ENCODE measurements around the gene KNDC1. TPM values are rescaled to one million over a fixed set of nuclear protein-coding genes. Genes with fewer than 3 reads are reported as not detected.

The KNDC1 gene
- total RNA-seq, 4 donors from 2014 or later: 0.27 to 1.7 TPM; not detected in 2

- no peak for TF ChIP-seq CTCF (IDR thresholded peaks at IDR 0.05)
- Histone ChIP-seq H3K27me3 (peaks cover 0 to 16% of the 10 kb centered on the region in 2 donors), H3K27ac (no peak overlapping the region), H3K9me3 (no peaks in the 10 kb centered on the region), H3K36me3 (no peaks in the 10 kb centered on the region), H3K4me3 (no peak overlapping the region), H3K4me1 (peaks cover 0 to 14% (median 7%) of the 10 kb centered on the region in 4 donors)
- DNase-seq: peak in 1 of 3 donors; percentile 39
These were observed 5.0 kb downstream of the KNDC1 start for GRCh38 chr10:133164816-133165555.

- Histone ChIP-seq H3K4me1 (peaks cover 0 to 9% (median 2%) of the 10 kb centered on the region in 4 donors), H3K9me3 (no peaks in the 10 kb centered on the region), H3K4me3 (no peak overlapping the region), H3K36me3 (no peaks in the 10 kb centered on the region), H3K27ac (no peak overlapping the region), H3K27me3 (peaks cover 0 to 11% of the 10 kb centered on the region in 2 donors)
- no peak for TF ChIP-seq POLR2A (IDR thresholded peaks at IDR 0.05)
- TF ChIP-seq CTCF (IDR thresholded peaks at IDR 0.05): no peak
- peak in 2 of 3 donors; percentile 23 to 27 for DNase-seq
These were observed 5.8 kb downstream of the KNDC1 start for GRCh38 chr10:133165556-133166503.

- H3K4me3 ChIP-seq: no peak overlapping the region
- TF ChIP-seq CTCF (IDR thresholded peaks at IDR 0.05) (no peak), POLR2A (IDR thresholded peaks at IDR 0.05) (no peak)
- peaks cover 0 to 4% of the 10 kb centered on the region in 2 donors for H3K27me3 ChIP-seq
- H3K27ac ChIP-seq: no peak overlapping the region
- H3K36me3 ChIP-seq: no peaks in the 10 kb centered on the region
- peak in 1 of 3 donors; percentile 23 for DNase-seq
- peaks cover 0 to 3% (median 0%) of the 10 kb centered on the region in 4 donors for H3K4me1 ChIP-seq
- H3K9me3 ChIP-seq: no peaks in the 10 kb centered on the region
These were observed 6.4 kb downstream of the KNDC1 start for GRCh38 chr10:133166504-133166827.

GRCh38 chr10:133166828-133167692 is 7.0 kb downstream of the KNDC1 start:
- no peaks in the 10 kb centered on the region for H3K4me1 ChIP-seq
- no peak overlapping the region for H3K27ac ChIP-seq
- no peak for TF ChIP-seq POLR2A (IDR thresholded peaks at IDR 0.05)
- TF ChIP-seq CTCF (IDR thresholded peaks at IDR 0.05): no peak
- DNase-seq: peak in 2 of 3 donors; percentile 29 to 36
- no peaks in the 10 kb centered on the region for H3K36me3 ChIP-seq
- H3K27me3 ChIP-seq: no peaks in the 10 kb centered on the region
- no peak overlapping the region for H3K4me3 ChIP-seq
- no peaks in the 10 kb centered on the region for H3K9me3 ChIP-seq

Data from Peyer's patch (tissue), 4 donors.